Stimulated activated CD4-positive, alpha-beta T cell treated with anti-CD3 and anti-CD28 coated beads, Interleukin-15, amount 100 ng/mL, for 48 hours (primary cell): ENCODE measurements around the gene UBL4B.

Experiments
- DNase-seq, 2 donors: peaks; one replicate each; pipeline ENCODE4 v3.0.0-alpha.2; 2020; ENCODE audit warnings: low read depth in 2 of 2

Gene UBL4B

DNA sequence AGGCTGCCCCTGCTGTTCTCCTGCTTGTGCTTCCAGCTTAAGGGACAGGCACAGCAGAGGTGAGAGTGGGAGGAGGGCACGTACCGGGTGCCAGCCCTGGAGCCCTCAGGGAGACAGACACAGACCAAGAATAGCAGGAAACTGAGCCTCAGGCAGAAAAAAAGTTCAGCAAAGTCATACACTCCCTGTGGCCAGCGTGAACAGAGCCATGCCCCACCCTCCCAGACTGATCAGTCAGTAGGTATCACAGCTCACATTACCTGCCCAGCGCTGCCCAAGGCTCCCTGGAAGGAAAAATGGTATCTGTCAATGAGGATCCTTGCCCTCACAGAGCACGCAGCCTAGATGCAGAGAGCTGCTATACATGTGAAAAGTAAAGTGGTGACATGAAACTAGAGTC, 1.3 kb downstream of the UBL4B start:
- no peak for DNase-seq

DNA sequence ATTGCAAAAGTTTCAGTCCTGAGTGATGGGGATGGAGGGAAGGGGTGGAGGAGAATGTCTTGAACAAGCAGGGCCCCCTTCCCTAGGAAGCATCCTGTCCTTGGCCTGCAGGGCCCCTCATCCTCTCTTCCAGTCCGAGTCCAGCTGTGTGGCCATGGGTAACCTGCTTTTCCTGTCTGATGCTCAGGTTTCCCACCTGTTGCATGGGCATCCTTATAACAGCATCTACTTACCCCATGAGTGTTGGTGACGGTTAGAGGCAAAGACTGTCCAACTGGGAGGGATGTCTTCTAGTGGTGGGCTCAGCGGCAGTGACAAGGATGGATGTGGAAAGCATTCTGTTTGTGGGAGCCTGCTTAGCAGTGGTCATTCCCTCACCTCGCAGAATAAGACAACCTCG, 1.9 kb downstream of the UBL4B start:
- DNase-seq: no peak

DNA sequence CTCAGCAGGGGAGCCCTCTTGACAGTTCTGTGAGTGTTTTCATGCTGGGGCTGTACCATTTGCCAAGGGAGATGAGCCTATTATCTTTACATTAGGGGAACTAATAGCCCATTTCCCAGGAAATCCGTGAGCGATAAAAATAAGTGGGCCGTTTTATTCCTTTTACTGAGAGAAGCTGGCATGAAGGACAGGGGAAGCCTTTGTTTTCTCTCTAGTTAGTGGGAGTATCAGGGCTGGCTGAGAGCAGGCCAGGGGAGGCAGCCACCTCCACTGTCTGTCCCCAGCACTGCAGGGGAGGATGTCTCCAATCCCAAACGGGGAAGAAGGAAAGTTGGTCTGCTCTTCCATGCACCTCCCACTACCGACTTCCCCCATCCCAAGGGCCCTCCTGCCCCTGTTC, 2.5 kb downstream of the UBL4B start:
- no peak for DNase-seq

DNA sequence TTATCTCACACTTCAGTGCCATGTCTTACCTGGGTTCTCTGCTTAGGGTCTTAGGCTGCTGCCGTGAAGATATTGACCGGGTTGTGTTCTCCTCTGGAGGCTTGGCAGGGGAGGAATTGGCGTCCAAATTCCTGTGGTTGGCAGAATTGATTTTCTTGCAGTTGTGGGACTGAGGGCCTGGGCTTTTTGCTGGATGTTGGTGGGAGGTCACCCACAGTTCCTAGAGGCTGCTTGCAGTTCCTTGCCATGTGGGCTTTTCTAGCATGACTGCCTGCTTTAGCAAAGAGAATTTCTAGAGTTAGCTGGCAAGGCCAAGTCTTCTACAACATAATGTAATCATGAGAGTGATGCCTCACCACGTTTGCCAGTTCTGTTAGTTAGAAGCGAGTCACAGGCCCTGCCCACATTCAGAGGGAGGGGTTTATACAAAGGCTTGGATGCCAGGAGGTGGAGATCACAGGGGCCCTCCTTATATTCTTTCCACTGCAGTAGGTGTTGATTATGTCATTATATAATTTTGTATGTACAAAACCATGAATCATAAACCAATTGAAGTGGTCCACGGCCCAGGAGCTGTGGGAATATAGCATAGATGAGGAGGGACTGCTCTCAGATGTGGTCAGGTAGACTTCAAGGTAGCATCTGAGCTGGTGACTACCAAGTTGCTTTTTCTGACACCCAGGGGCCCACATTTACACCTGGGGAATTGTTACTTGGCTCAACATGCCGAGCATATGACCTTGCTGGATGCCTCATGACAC, 6.6 kb downstream of the UBL4B start:
- DNase-seq: peak; percentile 15

DNA sequence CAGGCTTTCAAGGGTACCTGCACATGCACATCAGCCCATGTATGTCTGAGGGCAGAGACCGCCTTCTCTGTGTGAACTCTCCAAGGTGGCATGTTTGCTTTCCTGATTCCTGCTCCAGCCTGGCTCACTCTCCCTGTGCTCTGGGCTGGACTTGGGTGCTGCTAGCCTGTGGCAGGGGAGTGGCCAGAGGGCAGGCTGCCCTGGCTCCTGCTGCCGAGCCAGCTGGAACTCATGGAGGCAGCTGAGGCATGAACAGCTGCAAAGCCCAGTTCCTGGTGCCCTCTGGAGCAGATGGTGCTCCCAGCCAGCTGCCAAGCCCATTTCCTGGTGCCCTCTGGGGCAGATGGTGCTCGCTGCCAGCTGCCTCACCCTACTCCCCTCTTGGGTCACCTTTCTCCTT, 7.6 kb downstream of the UBL4B start:
- DNase-seq: no peak

DNA sequence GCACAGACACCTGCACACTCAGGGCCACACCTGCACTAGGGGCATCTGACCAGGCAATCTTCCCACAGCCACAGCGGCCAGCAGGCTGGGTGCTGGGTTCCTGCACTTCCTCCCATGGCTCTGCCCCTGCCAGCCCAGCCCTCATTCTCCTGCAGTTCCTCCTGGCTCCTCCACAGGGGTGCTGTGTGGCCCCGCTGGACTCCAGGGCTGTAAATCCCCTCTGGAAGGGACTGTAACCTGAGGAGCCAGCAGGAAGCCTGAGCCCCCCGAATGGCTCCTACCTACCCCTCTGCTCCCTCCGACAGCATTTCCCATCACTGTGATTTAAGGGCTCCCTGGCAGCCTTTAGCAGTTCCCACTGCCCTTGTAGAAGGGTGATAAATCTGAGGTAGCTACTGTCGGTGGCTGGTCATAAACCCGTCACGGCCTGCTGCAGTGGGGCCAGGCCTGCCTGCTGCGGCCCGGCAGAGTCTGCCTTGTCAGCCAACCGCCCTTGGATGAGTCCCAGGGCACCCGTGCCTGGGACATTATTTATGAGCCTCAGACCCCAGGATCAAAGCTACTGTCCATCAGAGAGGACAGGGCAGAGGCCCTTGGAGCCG, 8.8 kb downstream of the UBL4B start:
- DNase-seq: no peak

DNA sequence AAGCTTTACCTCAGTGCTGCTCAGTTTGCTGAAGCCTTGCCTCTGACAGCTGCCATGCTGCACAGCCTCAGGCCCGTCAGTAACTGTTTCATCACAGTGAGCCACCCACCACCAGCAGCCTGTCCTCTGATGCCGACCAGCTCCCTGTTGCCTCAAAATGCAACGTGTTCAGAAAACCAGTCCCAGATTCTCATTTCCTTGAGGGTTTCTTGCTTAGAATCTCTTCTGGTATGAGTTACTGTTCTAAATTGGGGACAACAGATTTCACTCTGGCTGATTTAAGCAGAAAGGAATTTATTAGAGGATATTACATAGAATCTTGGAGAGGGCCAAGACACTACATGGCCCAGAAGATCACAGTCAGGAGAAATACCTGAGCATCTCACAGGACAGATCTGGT, 11.0 kb downstream of the UBL4B start:
- DNase-seq: no peak

DNA sequence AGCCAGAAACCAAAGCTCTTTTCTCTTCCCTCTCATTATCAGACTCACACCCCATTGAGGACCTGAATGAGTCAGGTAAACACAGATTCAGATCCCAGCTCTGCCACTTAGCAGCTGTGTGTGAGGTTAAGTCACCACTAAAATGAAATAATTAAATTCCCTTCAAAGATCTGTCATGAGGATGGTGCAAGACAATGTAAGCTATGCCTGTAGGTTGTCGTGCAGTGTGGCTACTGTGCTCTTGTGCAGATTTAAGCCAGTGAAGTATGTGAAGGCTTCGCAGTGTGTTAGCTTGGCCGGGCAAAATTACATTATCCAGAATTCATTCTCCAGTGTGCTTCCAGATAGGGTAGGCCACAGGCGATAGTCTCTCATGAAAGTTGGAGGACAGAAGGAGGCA, 13.6 kb downstream of the UBL4B start:
- DNase-seq: no peak

DNA sequence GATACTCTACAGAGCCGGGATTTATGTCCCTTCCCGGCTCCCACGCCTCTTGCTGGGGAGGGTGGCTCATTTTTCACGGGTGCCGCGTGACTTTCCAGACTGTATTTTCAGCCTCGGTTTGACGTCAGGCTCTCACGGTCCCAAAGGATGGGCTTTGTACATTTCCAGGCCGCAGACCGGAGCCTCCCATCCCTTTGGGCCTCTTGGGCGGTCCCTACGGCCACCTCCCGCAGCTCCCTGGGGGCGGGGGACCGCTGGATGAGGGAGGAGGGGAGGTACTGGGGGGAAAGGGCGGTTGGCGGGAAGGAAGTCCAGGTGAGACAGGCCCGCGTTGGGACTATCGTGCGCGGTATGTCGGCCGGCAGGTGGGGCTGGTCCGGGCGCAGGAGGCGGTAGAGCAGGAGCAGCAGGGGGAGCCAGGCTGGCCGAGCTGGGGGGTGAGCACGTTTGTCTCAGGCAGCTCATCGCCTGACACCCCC, 17.9 kb downstream of the UBL4B start:
- no peak for DNase-seq

DNA sequence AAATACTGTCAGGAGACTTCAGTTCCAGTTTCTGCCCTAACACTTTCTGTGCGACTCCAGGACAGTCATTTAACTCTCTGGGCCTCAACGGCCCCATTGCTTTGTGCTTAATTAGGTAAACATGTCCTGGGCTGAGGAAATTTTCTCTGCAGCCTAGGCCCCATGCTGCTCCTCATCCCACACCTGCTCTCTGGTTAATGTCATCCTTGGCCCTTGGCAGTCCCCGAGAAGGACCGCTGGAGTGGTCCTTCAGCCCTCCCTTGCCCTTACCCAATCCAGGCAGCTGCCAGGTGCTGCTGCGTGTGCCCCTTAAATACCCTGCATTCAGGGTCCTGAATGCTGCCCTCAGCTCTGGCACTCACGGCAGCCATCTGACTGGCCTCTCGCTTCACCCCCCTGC, 18.7 kb downstream of the UBL4B start:
- no peak for DNase-seq

DNA sequence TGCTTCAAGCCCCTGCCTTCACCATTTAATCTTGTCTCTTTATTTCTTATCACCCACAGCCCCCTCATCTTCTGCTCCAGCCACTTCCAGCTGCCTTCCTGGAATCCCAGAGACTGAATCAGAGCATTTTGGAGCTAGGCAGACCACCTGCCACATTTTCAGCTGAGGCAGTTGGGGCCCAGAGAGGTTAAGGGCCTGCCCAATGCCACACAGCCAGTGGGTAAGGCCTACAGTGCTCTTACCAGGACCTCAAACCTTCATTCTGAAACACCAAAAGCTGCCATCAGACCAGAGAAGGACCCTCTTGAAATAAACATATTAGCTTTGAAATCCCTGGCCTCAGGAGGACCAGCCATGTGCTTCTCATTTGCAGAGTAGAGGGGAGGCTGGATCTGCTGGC, 20.4 kb downstream of the UBL4B start:
- no peak for DNase-seq

DNA sequence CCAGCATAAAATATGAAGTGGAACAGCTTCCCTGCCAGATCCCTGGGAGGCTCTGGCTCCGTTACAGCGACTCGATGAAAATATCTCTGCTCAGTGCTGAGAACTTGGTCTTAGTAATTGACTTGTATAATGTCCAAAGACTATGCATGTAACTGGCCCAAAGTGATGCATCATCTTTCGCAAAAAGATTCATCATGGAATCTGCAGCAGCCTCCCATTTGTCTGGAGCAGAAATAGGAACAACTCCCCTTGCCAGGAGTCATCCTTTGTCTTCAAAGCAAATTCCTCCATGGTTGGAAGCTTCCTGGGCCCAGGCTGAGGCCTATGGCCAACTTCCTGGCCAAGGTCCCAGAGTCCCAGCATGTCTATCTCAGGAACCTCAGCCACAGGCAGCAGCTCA, 21.2 kb downstream of the UBL4B start:
- no peak for DNase-seq

DNA sequence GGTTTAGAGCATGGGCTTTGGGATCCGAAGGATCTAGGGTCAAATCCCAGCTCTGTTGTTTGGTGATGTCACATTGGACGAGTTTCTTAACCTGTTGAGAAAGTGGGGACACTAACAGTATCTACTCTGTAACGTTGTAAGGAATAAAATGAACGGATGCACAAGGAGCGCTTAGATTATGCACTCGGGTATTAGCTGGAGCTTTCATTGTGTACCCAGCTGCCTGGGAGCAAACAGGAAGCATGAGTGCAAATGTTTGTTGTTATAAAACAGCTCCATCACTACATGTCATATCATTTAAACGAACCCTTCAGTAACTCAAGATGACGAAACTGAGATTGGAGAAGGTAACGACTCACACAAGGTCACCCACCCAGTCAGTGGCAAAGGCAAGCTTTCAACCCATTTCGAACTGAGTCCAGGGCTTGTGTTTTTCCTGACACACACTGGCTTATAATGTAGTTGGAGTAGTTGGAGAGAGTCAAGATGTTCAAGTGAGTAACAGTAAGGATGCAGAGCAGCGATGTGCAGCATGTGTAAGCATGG, 21.9 kb downstream of the UBL4B start:
- DNase-seq: no peak

DNA sequence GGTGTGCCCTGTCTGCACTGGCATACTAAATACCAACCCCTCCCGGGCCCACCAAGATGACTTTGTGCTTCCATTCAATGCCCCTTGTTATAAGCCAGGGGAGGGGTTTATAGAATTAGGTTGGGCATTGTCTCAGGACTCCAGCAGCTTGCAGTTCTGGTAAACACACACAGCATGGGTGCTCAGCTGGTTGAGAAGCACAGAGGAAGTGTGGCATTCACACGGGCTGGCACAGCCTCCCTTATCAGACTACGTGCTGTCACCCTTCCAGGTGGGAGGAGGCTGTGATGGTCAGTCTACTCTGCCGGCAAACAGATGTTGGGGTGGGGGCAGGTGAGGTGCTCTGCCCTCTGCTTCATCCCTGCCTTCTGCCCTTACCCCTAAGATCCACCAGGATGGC, 23.0 kb downstream of the UBL4B start:
- no peak for DNase-seq

DNA sequence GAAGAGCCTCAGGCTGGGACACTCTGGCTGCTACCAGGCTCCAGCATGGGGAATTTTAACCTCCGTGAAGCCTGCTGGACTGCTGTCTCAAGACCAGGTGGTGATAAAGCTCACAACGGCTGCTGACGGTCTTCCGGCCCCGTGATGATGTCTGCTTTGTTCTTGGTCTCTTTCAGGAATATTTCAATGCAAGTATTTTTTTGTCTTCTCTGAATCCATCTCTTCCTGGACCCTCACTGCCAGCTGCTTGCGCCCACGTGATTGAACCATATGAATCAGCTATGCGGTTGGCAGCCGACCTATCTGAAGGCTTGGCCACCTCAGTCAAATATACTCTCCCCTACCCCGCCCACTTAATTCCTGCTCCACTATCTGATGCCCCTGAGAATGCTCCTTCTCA, 23.4 kb downstream of the UBL4B start:
- no peak for DNase-seq

DNA sequence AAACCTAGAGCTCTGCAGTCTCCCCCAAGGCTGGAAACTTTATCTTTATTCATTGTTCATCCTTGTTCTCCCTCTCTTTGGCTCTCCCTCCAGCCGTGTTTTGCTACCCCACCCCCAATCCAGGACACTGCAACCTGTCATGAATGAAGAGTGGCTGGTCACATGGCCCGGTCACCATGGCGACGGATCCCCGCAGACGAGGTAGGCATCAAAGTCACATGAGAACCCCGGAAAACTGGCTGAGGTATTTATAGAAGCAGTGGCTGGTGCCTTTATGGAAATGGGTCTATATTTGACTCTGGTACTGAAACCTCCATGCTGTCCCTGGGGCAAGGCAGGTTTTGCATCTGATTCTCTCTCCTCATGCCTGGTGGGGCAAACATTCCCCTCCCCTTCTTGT, 24.7 kb downstream of the UBL4B start:
- DNase-seq: peak in 1 of 2 donors; percentile 7

DNA sequence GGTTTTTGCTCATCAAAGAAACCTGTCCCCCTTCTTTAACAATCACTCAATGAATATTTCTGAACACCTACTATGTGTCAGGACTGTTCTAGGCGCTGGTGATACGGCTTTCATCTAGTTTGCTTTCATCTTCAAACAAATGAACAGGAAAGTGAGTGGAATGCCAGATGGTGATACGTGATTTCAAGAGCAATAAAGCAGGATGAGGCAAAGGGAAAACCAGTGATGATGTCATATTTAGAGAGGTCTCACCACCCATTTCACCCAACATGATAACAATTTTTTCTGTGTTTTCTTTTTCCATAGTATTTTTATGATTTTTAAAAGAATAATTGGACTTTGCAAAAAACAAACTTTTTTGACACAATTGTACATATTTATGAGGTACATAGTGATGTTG, 26.7 kb downstream of the UBL4B start:
- DNase-seq: no peak

DNA sequence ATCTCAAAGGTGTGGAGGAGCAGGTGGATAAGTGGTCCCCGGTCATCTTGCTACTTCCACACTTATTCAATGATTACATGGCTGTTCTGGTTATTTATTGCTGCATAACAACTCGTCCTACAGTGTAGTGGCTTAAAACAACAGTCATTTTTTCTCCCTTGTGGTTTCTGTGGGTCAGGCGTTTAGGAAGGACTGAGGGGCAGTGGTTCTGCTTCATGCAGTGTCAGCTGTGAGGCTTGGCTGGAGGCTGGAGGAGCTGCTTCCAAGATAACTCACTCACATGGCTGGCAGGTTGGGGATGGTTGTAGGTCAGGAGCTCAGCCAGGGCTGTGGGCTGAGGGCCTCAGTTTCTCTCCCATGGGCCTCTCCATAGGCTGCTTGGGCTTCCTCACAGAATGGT, 32.1 kb downstream of the UBL4B start:
- no peak for DNase-seq

DNA sequence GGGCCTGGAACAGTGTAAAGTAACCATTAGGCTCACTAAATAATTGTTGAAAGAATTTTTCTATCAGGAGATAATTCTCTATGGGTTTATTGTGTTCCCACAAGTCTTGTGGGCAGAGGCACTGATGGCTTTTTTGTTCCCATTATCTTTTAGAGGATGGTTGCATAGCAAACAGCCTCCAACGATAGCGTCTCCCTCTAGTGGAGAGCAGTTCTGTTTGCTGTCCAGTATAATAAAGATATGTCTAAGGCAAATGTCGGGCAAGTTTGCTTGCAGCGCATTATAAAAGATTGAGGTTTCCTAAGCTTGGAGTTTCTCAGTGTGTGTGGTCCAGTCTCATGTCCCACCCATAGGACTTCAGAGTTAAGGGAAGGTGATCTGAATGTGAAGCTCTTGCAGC, 36.7 kb downstream of the UBL4B start:
- no peak for DNase-seq

DNA sequence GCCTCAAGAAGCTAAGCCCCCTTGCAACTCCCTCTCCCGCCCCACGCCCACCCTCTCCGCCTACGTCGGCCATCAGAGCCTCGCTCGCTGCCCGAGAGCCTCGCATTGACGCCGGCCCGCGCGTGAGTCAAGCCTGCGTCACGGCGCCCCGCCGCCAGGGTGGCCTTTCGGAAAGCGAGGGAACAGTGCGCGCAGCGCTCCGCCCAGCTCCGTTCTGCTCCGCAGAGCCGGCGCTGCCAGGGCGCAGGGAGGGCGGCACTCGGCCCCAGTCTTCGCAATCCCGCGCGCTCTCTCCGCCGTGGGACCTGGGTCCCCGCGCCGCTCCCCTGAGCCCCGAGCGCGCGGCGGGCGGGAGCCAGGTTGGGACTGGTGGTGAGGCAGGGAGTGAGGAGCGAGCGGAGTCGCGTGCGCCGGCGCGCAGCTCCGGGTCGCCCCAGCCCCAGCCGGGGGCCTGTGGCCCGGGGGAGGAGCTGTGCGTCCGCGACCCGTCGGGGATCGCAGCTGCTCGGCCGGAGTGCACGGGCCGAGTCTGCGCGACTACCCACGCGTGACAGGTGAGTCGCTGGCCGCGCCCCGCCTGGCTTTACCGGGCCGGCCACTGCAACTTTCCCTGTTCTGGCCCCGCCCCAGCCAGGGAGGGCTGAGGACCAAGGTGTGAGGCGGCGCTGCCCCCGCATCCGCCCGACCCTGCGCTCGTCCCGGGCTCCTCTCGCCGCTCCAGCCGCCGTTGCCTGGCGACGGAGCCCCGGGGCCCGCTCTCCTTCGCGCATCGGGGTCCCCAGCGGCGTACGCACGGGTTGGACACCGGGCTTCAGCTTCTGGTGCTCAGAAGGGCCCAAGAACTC, 38.3 kb downstream of the UBL4B start, which contains the start of gene SLC6A17:
TSS of gene SLC6A17 (plus strand) at position 165 of the 845 bp plus-strand sequence. CDS start 16,436 bp downstream, outside the sequence.
- peak; percentile 37 to 57 for DNase-seq

DNA sequence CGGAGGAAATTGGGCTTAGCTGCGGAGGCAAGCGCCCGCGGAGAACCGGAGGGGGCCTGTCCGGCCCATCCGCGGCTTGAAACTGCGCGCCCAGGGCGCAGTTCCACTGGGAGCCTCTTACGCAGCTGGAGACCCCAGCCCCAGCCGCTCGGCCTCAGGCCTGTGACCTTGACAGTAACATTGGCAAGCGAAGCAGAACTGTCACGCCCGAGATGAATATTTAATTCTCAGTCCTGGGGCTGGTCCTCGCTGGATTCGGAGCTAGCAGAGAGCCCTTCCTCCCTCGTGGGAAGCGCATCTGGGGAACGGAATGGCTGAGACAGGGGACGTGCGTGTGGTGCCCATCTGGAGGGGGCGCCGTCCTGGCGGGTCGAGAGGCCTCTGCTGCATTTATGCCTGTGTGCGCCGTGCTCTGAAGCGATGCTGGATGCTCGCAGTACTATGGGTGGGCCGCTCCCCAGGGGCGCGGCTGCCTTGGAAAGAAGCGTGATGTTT, 39.0 kb downstream of the UBL4B start:
- no peak for DNase-seq

DNA sequence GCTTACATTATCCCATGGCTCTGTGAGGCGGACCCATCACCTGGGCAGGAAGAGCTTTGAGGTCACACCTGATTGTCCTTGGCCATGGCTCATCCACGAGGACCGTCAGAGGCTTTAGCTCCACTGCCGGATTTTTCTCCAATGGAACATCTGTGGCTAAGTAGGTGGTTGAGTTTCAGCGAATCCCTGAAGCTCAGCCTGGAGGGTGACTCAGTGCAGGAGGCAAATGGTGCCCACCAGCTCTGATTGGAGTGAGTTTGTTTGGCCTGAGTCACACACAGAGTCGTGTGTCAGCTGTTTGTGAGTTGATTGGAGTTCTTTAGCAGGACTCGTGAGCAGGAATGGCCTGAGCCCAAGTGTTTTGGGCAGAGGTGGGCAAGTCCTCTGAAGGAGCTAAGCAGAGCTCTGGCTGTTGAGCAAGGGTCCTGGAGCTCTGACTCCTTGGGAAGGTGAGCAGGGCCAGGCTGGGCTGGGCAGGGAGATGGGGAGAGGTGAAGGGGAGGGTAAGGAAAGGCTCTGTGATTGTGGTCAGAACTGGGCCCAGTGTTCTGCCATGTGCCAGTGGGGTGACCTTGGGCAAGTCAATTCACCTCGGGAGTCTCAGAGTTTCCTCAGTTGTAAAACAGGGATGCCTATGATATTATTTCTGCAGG, 40.0 kb downstream of the UBL4B start:
- no peak for DNase-seq
